ENCODE results near the gene RPS4Y2.

- TF ChIP-seq, protein P1, sequence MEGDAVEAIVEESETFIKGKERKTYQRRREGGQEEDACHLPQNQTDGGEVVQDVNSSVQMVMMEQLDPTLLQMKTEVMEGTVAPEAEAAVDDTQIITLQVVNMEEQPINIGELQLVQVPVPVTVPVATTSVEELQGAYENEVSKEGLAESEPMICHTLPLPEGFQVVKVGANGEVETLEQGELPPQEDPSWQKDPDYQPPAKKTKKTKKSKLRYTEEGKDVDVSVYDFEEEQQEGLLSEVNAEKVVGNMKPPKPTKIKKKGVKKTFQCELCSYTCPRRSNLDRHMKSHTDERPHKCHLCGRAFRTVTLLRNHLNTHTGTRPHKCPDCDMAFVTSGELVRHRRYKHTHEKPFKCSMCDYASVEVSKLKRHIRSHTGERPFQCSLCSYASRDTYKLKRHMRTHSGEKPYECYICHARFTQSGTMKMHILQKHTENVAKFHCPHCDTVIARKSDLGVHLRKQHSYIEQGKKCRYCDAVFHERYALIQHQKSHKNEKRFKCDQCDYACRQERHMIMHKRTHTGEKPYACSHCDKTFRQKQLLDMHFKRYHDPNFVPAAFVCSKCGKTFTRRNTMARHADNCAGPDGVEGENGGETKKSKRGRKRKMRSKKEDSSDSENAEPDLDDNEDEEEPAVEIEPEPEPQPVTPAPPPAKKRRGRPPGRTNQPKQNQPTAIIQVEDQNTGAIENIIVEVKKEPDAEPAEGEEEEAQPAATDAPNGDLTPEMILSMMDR (IDR thresholded peaks at IDR 0.05) = no peak
- TF ChIP-seq POLR2A (IDR thresholded peaks at IDR 0.05) = no peak
- TF ChIP-seq EP300 (IDR thresholded peaks at IDR 0.05) = no peak
Observed at GRCh38 chrY:20813459-20813858, 57.6 kb downstream of the RPS4Y2 start.
